ENCODE results near the gene TBC1D9B. TPM values are rescaled to one million over a fixed set of nuclear protein-coding genes. Genes with fewer than 3 reads are reported as not detected.

TBC1D9B gene
- total and polyA plus RNA-seq, 2 experiments from 2014 or later: 77.0 to 97.3 TPM

DNA sequence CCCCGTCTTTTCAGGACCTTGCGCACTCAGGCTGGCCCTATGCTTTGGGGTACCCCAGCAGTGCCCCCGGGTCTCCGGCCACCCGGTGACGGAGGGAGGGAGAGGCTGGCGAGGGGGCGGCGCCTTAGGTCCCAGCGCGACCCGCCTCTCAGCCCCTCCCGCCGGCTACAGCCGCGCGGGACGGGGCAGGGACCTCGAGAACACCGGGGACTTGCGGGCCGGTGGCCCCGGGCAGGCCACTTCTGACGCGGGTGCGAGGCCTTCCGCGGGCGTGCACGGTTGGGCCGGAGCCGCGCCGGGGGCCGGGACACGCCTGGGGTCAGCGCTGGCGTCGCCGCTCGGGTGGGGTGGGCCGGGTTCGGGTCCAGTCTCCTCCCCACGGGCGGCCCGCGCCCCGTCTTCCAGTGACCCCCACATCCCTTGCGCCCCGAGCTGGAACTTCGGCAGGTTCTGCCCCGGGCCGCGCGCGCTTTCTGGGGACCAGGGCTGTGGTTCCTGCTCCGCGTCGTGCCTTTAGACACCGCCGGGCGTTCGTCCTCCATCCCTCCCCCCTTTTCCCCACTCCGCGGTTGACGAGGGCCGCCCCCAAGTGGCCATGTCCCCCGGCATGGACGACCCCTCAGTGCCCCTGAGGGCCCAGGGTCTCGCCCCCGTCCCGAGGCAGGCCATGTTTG, 90.8 kb downstream of the TBC1D9B start:
- Histone ChIP-seq H3K36me3 (replicated peaks; ENCODE audit: insufficient read depth, low read depth) (no peaks in the 10 kb centered on the region), H2AFZ (peak overlapping the region; percentile 72), H3K27ac (peak overlapping the region; percentile 99), H3K9me2 (replicated peaks; ENCODE audit: insufficient read depth) (no peaks in the 10 kb centered on the region), H3K4me1 (ENCODE audit: insufficient read depth) (peaks cover 31% of the 10 kb centered on the region), H3K4me2 (peak overlapping the region; percentile 96), H3K27me3 (no peaks in the 10 kb centered on the region), H3K79me2 (peaks cover 20% of the 10 kb centered on the region), H3K9me3 (ENCODE audit: low read depth) (no peaks in the 10 kb centered on the region), H3K4me3 (peak overlapping the region; percentile 42), H4K20me1 (ENCODE audit: insufficient read depth, poor library complexity, severe bottlenecking) (peaks cover 8% of the 10 kb centered on the region)
- DNase-seq (ENCODE audit: low spot score): peak; percentile 65
- 5% methylated on average over 31 of the region's 72 CpGs for WGBS (ENCODE audit: low lambda C conversion rate, missing lambda C conversion rate)
- TF ChIP-seq, protein P1, sequence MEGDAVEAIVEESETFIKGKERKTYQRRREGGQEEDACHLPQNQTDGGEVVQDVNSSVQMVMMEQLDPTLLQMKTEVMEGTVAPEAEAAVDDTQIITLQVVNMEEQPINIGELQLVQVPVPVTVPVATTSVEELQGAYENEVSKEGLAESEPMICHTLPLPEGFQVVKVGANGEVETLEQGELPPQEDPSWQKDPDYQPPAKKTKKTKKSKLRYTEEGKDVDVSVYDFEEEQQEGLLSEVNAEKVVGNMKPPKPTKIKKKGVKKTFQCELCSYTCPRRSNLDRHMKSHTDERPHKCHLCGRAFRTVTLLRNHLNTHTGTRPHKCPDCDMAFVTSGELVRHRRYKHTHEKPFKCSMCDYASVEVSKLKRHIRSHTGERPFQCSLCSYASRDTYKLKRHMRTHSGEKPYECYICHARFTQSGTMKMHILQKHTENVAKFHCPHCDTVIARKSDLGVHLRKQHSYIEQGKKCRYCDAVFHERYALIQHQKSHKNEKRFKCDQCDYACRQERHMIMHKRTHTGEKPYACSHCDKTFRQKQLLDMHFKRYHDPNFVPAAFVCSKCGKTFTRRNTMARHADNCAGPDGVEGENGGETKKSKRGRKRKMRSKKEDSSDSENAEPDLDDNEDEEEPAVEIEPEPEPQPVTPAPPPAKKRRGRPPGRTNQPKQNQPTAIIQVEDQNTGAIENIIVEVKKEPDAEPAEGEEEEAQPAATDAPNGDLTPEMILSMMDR (IDR thresholded peaks at IDR 0.05; ENCODE audit: poor library complexity): peak; percentile 10
- no peak for TF ChIP-seq EZH2 (IDR thresholded peaks at IDR 0.05; ENCODE audit: borderline replicate concordance)

DNA sequence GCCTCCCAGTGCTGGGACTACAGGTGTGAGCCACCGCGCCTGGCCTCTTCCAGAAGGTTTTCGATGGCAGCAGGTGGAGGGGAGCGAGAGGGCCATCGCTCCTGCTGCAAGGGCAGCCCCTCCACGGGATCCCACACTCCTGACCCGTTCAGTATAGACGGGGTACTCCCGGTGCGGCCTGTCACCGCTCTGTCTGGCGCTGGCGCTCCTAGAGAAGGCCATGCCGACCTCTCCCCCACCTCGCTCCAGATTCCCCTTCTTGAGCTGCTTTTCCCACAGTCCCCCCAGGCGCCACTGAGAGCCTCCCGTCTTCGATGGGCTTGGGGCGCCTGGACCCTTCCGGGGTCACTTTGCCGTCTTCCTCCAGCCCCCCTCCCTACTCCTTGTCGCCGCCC, 91.3 kb downstream of the TBC1D9B start:
- H3K4me1 ChIP-seq (ENCODE audit: insufficient read depth): peaks cover 31% of the 10 kb centered on the region
- TF ChIP-seq, protein P1 (IDR thresholded peaks at IDR 0.05; ENCODE audit: poor library complexity): no peak
- TF ChIP-seq EZH2phosphoT487 (IDR thresholded peaks at IDR 0.05; ENCODE audit: low read depth, severe bottlenecking, unreplicated experiment): no peak
- no peak for TF ChIP-seq EZH2 (IDR thresholded peaks at IDR 0.05; ENCODE audit: borderline replicate concordance)
- no peaks in the 10 kb centered on the region for H3K36me3 ChIP-seq (replicated peaks; ENCODE audit: insufficient read depth, low read depth)
- no peaks in the 10 kb centered on the region for H3K27me3 ChIP-seq
- peaks cover 3% of the 10 kb centered on the region for H4K20me1 ChIP-seq (ENCODE audit: insufficient read depth, poor library complexity, severe bottlenecking)
- peak overlapping the region; percentile 72 for H2AFZ ChIP-seq
- peak overlapping the region; percentile 99 for H3K27ac ChIP-seq
- H3K9me2 ChIP-seq (replicated peaks; ENCODE audit: insufficient read depth): no peaks in the 10 kb centered on the region
- H3K4me3 ChIP-seq: peak overlapping the region; percentile 42
- DNase-seq (ENCODE audit: low spot score): no peak
- peaks cover 14% of the 10 kb centered on the region for H3K79me2 ChIP-seq
- no peaks in the 10 kb centered on the region for H3K9me3 ChIP-seq (ENCODE audit: low read depth)
- peak overlapping the region; percentile 96 for H3K4me2 ChIP-seq
- 56% methylated on average over 21 of the region's 23 CpGs for WGBS (ENCODE audit: low lambda C conversion rate, missing lambda C conversion rate)

DNA sequence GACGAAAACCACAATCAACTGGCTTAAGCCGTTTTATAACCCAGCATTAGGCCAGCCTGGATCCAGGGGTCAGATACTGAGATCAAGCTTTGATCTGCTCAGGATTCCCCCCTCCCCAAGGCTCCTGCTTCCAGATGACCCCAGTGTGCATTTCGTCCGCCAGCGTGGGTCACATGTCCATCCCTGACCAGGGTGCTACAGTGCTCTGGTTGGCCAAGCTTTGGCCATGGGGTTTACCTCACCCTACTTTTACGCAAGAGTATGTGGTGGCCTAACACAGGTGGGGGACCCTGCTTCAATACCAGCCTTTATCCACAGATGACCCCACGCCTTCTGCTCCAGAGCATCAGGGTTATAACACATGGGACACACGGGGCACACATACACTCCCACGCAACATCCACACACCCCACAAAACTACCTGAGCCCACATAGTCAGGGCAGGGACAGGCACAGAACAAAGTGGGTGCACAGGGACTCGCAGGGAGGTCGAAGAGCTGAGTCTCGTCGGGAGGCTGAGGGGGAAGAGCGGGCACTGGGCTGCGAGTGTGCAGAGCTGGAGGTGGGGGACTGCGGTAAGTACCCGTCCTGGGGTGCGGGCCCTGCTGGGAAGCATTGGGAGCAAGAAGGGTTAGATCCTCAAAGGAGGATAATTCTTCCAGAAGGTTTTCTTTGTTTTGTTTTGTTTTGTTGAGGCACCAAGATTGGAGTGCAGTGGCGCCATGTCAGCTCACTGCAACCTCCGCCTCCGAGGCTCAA, 92.0 kb downstream of the TBC1D9B start:
- no peaks in the 10 kb centered on the region for H4K20me1 ChIP-seq (ENCODE audit: insufficient read depth, poor library complexity, severe bottlenecking)

More for the DNA sequence above, 92.0 kb downstream of the TBC1D9B start:
- Histone ChIP-seq H3K27me3 (no peaks in the 10 kb centered on the region), H3K9me3 (ENCODE audit: low read depth) (no peaks in the 10 kb centered on the region), H2AFZ (no peak overlapping the region), H3K79me2 (peaks cover 8% of the 10 kb centered on the region), H3K4me1 (ENCODE audit: insufficient read depth) (peaks cover 31% of the 10 kb centered on the region), H3K4me2 (no peak overlapping the region), H3K4me3 (no peak overlapping the region), H3K27ac (no peak overlapping the region), H3K9me2 (replicated peaks; ENCODE audit: insufficient read depth) (no peaks in the 10 kb centered on the region), H3K36me3 (replicated peaks; ENCODE audit: insufficient read depth, low read depth) (no peaks in the 10 kb centered on the region)
- no peak for TF ChIP-seq EZH2 (IDR thresholded peaks at IDR 0.05; ENCODE audit: borderline replicate concordance)
- TF ChIP-seq EZH2phosphoT487 (IDR thresholded peaks at IDR 0.05; ENCODE audit: low read depth, severe bottlenecking, unreplicated experiment): no peak
- TF ChIP-seq, protein P1 (IDR thresholded peaks at IDR 0.05; ENCODE audit: poor library complexity): no peak
- WGBS (ENCODE audit: low lambda C conversion rate, missing lambda C conversion rate): 91% methylated on average over 21 of the region's 21 CpGs
- DNase-seq (ENCODE audit: low spot score): no peak

Measured in hepatocyte (in vitro differentiated cells).